Measurements from ENCODE around the gene ANKRD13C. TPM values are rescaled to one million over a fixed set of nuclear protein-coding genes. Genes with fewer than 3 reads are reported as not detected.

ANKRD13C gene, protein sequence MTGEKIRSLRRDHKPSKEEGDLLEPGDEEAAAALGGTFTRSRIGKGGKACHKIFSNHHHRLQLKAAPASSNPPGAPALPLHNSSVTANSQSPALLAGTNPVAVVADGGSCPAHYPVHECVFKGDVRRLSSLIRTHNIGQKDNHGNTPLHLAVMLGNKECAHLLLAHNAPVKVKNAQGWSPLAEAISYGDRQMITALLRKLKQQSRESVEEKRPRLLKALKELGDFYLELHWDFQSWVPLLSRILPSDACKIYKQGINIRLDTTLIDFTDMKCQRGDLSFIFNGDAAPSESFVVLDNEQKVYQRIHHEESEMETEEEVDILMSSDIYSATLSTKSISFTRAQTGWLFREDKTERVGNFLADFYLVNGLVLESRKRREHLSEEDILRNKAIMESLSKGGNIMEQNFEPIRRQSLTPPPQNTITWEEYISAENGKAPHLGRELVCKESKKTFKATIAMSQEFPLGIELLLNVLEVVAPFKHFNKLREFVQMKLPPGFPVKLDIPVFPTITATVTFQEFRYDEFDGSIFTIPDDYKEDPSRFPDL
- total RNA-seq: 10 to 100 TPM in 2 of 4 donors, 1 to 10 TPM in 2; 9.6 to 13.5 (median 11.1) TPM

- intact Hi-C loops (cut with DNase I; ENCODE audit: low total_unique reads) (loop anchor here (1.0 to 5.0 kb wide), 5 partner anchors 15 to 222 kb away; partner anchors contain the start of genes LRRC40 and SRSF11), in situ Hi-C loops (cut with MboI; ENCODE audit: low sequenced_read_pairs in 4 of 4) (loop anchor here in 3 of 4 donors (5.0 kb wide), 2 partner anchors 53 to 58 kb away; partner anchors contain the start of gene CTH (in 1 of the 3))
- H3K4me3 ChIP-seq: peak within 1 kb of the TSS; percentile 85 to 96 (median 92)
- DNase-seq: peak; percentile 85 to 93
- H3K4me1 ChIP-seq: peaks cover 32 to 36% of the 10 kb centered on the region in 2 donors
- TF ChIP-seq, protein P1, sequence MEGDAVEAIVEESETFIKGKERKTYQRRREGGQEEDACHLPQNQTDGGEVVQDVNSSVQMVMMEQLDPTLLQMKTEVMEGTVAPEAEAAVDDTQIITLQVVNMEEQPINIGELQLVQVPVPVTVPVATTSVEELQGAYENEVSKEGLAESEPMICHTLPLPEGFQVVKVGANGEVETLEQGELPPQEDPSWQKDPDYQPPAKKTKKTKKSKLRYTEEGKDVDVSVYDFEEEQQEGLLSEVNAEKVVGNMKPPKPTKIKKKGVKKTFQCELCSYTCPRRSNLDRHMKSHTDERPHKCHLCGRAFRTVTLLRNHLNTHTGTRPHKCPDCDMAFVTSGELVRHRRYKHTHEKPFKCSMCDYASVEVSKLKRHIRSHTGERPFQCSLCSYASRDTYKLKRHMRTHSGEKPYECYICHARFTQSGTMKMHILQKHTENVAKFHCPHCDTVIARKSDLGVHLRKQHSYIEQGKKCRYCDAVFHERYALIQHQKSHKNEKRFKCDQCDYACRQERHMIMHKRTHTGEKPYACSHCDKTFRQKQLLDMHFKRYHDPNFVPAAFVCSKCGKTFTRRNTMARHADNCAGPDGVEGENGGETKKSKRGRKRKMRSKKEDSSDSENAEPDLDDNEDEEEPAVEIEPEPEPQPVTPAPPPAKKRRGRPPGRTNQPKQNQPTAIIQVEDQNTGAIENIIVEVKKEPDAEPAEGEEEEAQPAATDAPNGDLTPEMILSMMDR (IDR thresholded peaks at IDR 0.05 in 4 of 5, conservative IDR thresholded peaks at IDR 0.05 in 1 of 5): no peak
- peak; percentile 78 to 83 for TF ChIP-seq POLR2A (IDR thresholded peaks at IDR 0.05)
- peak within 1 kb of the TSS; percentile 93 to 97 (median 96) for H3K27ac ChIP-seq
- H3K36me3 ChIP-seq: no peaks in the 10 kb centered on the region
- ATAC-seq: peak; percentile 98
- no peaks in the 10 kb centered on the region for H3K27me3 ChIP-seq
- no peaks in the 10 kb centered on the region for H3K9me3 ChIP-seq
Measured at GRCh38 chr1:70354332-70355110, at the start of gene ANKRD13C. ANKRD13C (minus strand) TSS chr1:70354722; CDS start chr1:70354408, 314 bp downstream.

DNA sequence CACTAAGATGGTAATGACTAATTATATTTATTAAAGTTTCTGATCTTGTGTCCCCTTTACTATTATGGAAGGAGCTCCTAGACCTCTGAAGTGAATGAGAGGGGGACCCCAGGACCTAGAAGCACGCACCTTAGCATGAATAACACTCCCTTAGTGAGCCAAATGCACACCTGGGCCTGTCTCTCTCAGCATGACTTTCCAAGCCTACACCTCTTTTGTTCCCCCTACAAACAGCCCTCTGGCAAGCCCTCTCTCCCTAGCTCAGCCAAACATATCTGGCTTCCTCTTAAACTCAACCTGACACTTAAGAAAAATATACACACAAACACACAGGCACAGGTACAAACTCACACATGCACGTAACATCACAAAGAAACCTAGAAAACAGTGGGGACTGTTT is 49.2 kb upstream of the ANKRD13C start:
- DNase-seq (no peak), ATAC-seq (no peak)
- in situ Hi-C loops (cut with MboI; ENCODE audit: low sequenced_read_pairs in 4 of 4) (no loop called here), intact Hi-C loops (cut with DNase I; ENCODE audit: low total_unique reads) (no loop called here)
- H3K36me3 ChIP-seq: no peaks in the 10 kb centered on the region
- no peak overlapping the region for H3K27ac ChIP-seq
- TF ChIP-seq, protein P1 (IDR thresholded peaks at IDR 0.05 in 4 of 5, conservative IDR thresholded peaks at IDR 0.05 in 1 of 5): no peak
- TF ChIP-seq POLR2A (IDR thresholded peaks at IDR 0.05): no peak
- H3K4me1 ChIP-seq: no peaks in the 10 kb centered on the region
- no peaks in the 10 kb centered on the region for H3K27me3 ChIP-seq
- no peaks in the 10 kb centered on the region for H3K9me3 ChIP-seq
- no peak overlapping the region for H3K4me3 ChIP-seq

DNA sequence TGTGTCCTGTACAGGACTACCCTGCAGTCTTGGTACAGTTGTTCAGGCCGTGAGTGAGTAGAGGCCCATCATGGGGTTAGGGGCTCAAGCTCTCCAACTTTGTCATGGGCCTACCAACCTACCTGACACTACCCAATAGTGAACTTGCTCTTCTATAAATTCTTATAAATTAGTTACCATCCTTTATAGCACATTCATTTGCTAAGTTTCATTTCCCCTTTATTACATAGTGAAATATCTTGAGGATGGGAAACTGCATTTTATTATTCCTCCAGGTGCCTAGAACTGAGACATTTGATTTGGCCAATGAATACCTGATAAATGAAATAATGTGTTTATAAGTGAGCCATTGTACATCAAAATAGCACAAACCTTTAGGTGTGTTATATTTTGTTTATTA is 47.5 kb upstream of the ANKRD13C start:
- H3K36me3 ChIP-seq: no peaks in the 10 kb centered on the region
- DNase-seq: no peak

DNA sequence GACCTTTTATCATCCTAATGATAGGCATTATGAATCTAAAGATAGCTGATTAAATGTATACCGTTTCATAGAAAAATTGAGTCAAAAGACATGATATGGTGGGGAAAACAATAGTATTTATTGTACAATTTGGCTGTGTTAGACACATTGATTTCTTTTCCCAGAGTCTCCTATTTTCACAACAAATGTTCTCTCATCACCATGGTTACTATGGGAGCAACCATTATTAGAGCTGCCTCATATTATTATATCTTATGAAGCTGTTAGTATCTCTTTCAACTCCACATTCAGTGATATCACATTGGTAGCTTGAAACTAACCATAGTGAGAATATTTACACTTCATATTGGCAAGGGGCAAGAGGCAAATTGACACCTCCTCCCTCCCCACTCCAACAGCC is 45.8 kb upstream of the ANKRD13C start:
- Histone ChIP-seq H3K9me3 (no peaks in the 10 kb centered on the region), H3K27me3 (no peaks in the 10 kb centered on the region), H3K4me1 (no peaks in the 10 kb centered on the region), H3K27ac (no peak overlapping the region), H3K36me3 (no peaks in the 10 kb centered on the region), H3K4me3 (no peak overlapping the region)
- in situ Hi-C loops (cut with MboI; ENCODE audit: low sequenced_read_pairs in 4 of 4) (no loop called here), intact Hi-C loops (cut with DNase I; ENCODE audit: low total_unique reads) (no loop called here)
- DNase-seq (no peak), ATAC-seq (no peak)
- TF ChIP-seq, protein P1 (IDR thresholded peaks at IDR 0.05 in 4 of 5, conservative IDR thresholded peaks at IDR 0.05 in 1 of 5): no peak
- no peak for TF ChIP-seq POLR2A (IDR thresholded peaks at IDR 0.05)

More for the DNA sequence above, 47.5 kb upstream of the ANKRD13C start:
- Histone ChIP-seq H3K4me3 (no peak overlapping the region), H3K27ac (no peak overlapping the region), H3K4me1 (no peaks in the 10 kb centered on the region), H3K9me3 (no peaks in the 10 kb centered on the region), H3K27me3 (no peaks in the 10 kb centered on the region)
- in situ Hi-C loops (cut with MboI; ENCODE audit: low sequenced_read_pairs in 4 of 4) (no loop called here), intact Hi-C loops (cut with DNase I; ENCODE audit: low total_unique reads) (no loop called here)
- ATAC-seq: no peak
- TF ChIP-seq POLR2A (IDR thresholded peaks at IDR 0.05): no peak
- TF ChIP-seq, protein P1 (IDR thresholded peaks at IDR 0.05 in 4 of 5, conservative IDR thresholded peaks at IDR 0.05 in 1 of 5): no peak

Measured in gastrocnemius medialis (tissue), 4 donors.